Mucosa of stomach (tissue), 1 donor: ENCODE results near the gene EEF1E1.

ENCODE experiments used
- H3K27me3 ChIP-seq: one replicate; pipeline ENCODE4 v1.7.0; 2013; ENCODE audit warnings: mild to moderate bottlenecking, low read length; ENCODE audit not compliant: control insufficient read depth, insufficient read depth
- H3K36me3 ChIP-seq: one replicate; pipeline ENCODE4 v1.7.0; 2013; ENCODE audit warnings: low read length; ENCODE audit not compliant: control insufficient read depth, insufficient read depth
- H3K4me1 ChIP-seq: one replicate; pipeline ENCODE4 v1.7.0; 2013; ENCODE audit warnings: mild to moderate bottlenecking, low read length; ENCODE audit not compliant: control insufficient read depth, insufficient read depth
- H3K4me3 ChIP-seq: one replicate; pipeline ENCODE4 v1.7.0; 2013; ENCODE audit warnings: low read length
- H3K9ac ChIP-seq: one replicate; pipeline ENCODE4 v1.7.0; 2013; ENCODE audit warnings: mild to moderate bottlenecking, low read length, moderate library complexity
- H3K9me3 ChIP-seq: one replicate; pipeline ENCODE4 v1.7.0; 2013; ENCODE audit warnings: mild to moderate bottlenecking, low read length, moderate library complexity; ENCODE audit not compliant: control insufficient read depth
- donor health status: Pancreatic carcinoma.

The EEF1E1 gene

DNA sequence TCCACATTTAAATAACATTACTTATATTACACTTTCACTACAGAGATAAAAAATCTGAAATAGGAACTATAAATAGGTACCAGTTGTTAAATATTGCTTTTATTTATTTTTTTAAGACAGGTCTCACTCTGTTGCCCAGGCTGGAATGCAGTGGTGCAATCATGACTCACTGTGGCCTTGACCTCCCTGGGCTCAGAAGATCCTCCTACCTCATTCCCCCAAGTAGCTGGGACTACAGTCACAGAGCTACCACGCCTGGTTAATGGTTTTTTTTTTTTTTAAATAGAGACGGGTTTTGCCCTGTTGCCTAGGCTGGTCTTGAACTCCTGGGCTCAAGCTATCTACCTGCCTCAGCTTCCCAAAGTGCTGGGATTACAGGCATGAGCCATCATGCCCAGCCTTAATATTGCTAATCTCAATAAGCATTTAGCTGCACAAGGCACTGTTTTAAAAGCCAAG is 17.3 kb downstream of the EEF1E1 start:
- H3K9ac ChIP-seq, result no peak overlapping the region
- no peaks in the 10 kb centered on the region for H3K9me3 ChIP-seq
- no peaks in the 10 kb centered on the region for H3K36me3 ChIP-seq
- no peaks in the 10 kb centered on the region for H3K27me3 ChIP-seq
- no peak overlapping the region for H3K4me3 ChIP-seq
- peaks cover 15% of the 10 kb centered on the region for H3K4me1 ChIP-seq

DNA sequence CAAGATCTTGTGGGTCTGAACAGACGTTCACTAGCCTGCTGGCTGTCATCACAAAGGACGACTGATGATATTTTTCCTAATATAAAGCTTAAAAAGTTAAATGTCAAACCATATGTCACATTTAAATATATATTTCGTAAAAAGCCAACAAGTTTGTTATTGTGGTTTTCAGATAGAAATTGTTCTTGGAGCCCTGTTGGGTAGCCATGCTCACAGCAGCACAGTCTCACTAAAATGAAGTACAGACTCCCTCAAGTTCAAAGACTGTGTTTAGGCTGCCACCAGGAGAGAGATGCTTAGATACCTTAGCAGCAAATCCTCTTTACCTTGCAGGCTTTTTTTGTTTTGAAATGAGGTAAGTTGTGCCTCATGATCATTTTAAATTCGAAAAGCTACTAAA is 17.8 kb downstream of the EEF1E1 start:
- no peaks in the 10 kb centered on the region for H3K36me3 ChIP-seq
- H3K4me1 ChIP-seq, result peaks cover 17% of the 10 kb centered on the region
- no peaks in the 10 kb centered on the region for H3K27me3 ChIP-seq
- H3K4me3 ChIP-seq, result no peak overlapping the region
- H3K9ac ChIP-seq, result no peak overlapping the region
- H3K9me3 ChIP-seq, result no peaks in the 10 kb centered on the region

- H3K27me3 ChIP-seq, result no peaks in the 10 kb centered on the region
- no peak overlapping the region for H3K4me3 ChIP-seq
- no peak overlapping the region for H3K9ac ChIP-seq
- H3K36me3 ChIP-seq, result no peaks in the 10 kb centered on the region
- no peaks in the 10 kb centered on the region for H3K9me3 ChIP-seq
- H3K4me1 ChIP-seq, result peaks cover 17% of the 10 kb centered on the region
Observed at GRCh38 chr6:8082954-8083858, 19.1 kb downstream of the EEF1E1 start.

GRCh38 chr6:8082572-8082953 is 19.8 kb downstream of the EEF1E1 start:
- no peaks in the 10 kb centered on the region for H3K36me3 ChIP-seq
- H3K27me3 ChIP-seq, result no peaks in the 10 kb centered on the region
- H3K4me1 ChIP-seq, result peaks cover 17% of the 10 kb centered on the region
- H3K9me3 ChIP-seq, result no peaks in the 10 kb centered on the region
- no peak overlapping the region for H3K4me3 ChIP-seq
- H3K9ac ChIP-seq, result no peak overlapping the region

GRCh38 chr6:8080362-8081151 is 21.8 kb downstream of the EEF1E1 start:
- H3K9me3 ChIP-seq, result no peaks in the 10 kb centered on the region
- H3K4me1 ChIP-seq, result peaks cover 17% of the 10 kb centered on the region
- no peak overlapping the region for H3K4me3 ChIP-seq
- no peaks in the 10 kb centered on the region for H3K27me3 ChIP-seq
- no peaks in the 10 kb centered on the region for H3K36me3 ChIP-seq
- H3K9ac ChIP-seq, result no peak overlapping the region

GRCh38 chr6:8079126-8079525 is 23.2 kb downstream of the EEF1E1 start:
- no peak overlapping the region for H3K9ac ChIP-seq
- H3K9me3 ChIP-seq, result no peaks in the 10 kb centered on the region
- H3K4me1 ChIP-seq, result peaks cover 17% of the 10 kb centered on the region
- H3K27me3 ChIP-seq, result no peaks in the 10 kb centered on the region
- no peaks in the 10 kb centered on the region for H3K36me3 ChIP-seq
- H3K4me3 ChIP-seq, result no peak overlapping the region

GRCh38 chr6:8077991-8078390 is 24.4 kb downstream of the EEF1E1 start:
- Histone ChIP-seq H3K36me3 (no peaks in the 10 kb centered on the region), H3K9me3 (no peaks in the 10 kb centered on the region), H3K27me3 (no peaks in the 10 kb centered on the region)

GRCh38 chr6:8075704-8076103 is 26.6 kb downstream of the EEF1E1 start:
- H3K4me3 ChIP-seq, result no peak overlapping the region
- H3K9ac ChIP-seq, result no peak overlapping the region
- H3K4me1 ChIP-seq, result peaks cover 6% of the 10 kb centered on the region
- H3K36me3 ChIP-seq, result no peaks in the 10 kb centered on the region
- H3K27me3 ChIP-seq, result no peaks in the 10 kb centered on the region
- H3K9me3 ChIP-seq, result no peaks in the 10 kb centered on the region

More at GRCh38 chr6:8077991-8078390, 24.4 kb downstream of the EEF1E1 start:
- Histone ChIP-seq H3K9ac (no peak overlapping the region), H3K4me3 (no peak overlapping the region), H3K4me1 (peaks cover 14% of the 10 kb centered on the region)

GRCh38 chr6:8075185-8075584 is 27.2 kb downstream of the EEF1E1 start:
- no peak overlapping the region for H3K4me3 ChIP-seq

GRCh38 chr6:8074213-8074612 is 28.1 kb downstream of the EEF1E1 start:
- Histone ChIP-seq H3K4me3 (no peak overlapping the region), H3K4me1 (no peaks in the 10 kb centered on the region), H3K9me3 (no peaks in the 10 kb centered on the region), H3K9ac (no peak overlapping the region), H3K27me3 (no peaks in the 10 kb centered on the region), H3K36me3 (no peaks in the 10 kb centered on the region)

More at GRCh38 chr6:8075185-8075584, 27.2 kb downstream of the EEF1E1 start:
- Histone ChIP-seq H3K36me3 (no peaks in the 10 kb centered on the region), H3K9me3 (no peaks in the 10 kb centered on the region), H3K9ac (no peak overlapping the region), H3K4me1 (peaks cover 3% of the 10 kb centered on the region), H3K27me3 (no peaks in the 10 kb centered on the region)

- Histone ChIP-seq H3K36me3 (no peaks in the 10 kb centered on the region), H3K4me1 (no peaks in the 10 kb centered on the region), H3K9me3 (no peaks in the 10 kb centered on the region), H3K9ac (no peak overlapping the region), H3K27me3 (no peaks in the 10 kb centered on the region), H3K4me3 (no peak overlapping the region)
Observed at GRCh38 chr6:8073758-8074157, 28.6 kb downstream of the EEF1E1 start.

- Histone ChIP-seq H3K27me3 (no peaks in the 10 kb centered on the region), H3K4me3 (no peak overlapping the region), H3K9me3 (no peaks in the 10 kb centered on the region), H3K9ac (no peak overlapping the region), H3K4me1 (no peaks in the 10 kb centered on the region), H3K36me3 (no peaks in the 10 kb centered on the region)
Observed at GRCh38 chr6:8070718-8071117, 31.6 kb downstream of the EEF1E1 start.
